HG03439 (cell line): ENCODE data around the gene RNU1-3.
"Not testable (repeated sequence)": the region's sequence is repeated elsewhere in the genome, so short reads cannot be mapped to it uniquely, and the experiment has no call there.

Source experiments
- ATAC-seq: cut with Tn5 transposase; IDR thresholded peaks from one replicate; pipeline ENCODE4 v1.9.1; 2021; ENCODE audit warnings: mild to moderate bottlenecking, moderate library complexity; ENCODE audit not compliant: unreplicated experiment

Gene RNU1-3

DNA sequence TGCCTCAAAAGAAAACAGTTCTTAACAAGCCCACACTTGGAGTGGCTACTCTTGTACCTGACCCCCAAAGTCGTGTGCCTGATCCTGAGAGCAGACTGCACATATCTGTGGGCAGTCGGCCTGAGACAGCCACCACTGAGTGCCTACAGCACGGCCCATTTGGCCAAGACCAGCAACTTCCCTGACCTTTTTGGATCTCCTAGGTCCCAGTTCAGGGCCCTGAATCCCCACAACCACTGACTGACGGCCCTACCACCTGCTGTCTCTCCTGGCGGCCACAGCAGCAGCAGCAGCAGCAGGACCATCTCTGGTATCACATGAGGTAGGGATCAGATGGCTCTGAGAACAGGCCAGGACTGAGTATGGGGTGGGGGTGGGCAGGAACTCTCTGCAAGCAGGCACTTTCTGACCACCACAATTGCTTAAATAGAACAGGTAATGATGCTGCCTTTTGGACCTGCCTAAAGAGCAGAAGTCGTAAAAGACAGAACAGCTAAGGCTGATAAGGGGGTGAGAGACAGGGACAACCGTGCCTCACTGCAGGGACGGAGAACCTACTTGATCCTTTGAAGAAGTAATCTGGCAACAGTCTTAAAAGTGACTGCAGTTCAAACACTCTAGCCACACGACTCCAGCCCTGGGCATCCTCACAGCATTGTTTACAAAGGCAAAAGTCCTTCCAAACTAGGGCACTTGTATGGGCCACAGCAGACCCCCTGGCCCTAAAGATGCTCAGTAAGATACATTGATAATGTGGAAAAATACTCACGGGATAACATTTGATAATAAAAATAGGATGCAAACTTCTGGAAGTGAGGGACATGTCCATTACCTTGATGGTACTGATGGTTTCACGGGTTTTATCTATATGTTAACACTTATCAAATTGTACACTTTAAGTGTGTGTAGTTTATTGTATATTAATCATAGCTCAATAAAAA is 27.4 kb downstream of the RNU1-3 start:
- not testable (repeated sequence) for ATAC-seq

DNA sequence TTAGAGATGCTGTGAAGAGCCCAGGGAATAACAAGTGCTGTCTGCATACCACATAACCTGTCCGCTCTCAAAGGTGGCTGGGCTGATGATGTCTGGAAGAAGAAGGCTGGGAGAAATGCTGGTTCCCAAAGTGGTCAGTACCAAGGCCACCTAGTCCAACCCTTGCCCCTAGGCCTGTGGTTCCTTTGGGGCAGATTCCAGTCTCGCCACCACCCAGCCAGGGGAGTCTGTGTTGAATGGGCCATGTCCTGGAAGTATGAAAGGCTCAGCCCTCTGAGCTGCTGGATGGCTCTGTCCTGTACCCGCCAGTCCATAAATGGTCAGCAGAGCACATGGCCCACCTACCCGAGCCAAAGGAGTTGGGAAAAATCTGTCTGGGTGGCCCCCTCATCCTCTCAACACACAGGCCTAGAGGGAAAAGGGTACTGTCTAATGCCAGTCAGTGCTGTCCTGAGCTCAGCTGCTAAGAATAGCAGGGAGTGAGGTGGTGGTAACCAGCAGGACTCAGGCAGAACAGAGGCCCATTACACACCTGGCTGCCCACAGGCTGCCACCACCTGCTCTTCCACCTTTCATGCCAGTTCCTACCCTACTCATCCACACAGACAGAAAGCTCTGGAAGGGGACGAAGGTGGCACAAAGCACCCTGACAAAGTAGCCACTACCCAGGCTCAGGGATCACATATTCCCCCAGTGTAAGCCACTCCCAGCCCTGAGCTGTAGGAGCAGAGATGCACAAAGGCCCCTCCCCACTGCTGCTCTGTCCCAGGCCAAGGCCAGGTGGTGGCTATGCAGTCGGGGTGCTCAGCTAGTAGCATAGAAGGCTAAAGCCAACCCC is 28.6 kb downstream of the RNU1-3 start:
- ATAC-seq, result not testable (repeated sequence)

DNA sequence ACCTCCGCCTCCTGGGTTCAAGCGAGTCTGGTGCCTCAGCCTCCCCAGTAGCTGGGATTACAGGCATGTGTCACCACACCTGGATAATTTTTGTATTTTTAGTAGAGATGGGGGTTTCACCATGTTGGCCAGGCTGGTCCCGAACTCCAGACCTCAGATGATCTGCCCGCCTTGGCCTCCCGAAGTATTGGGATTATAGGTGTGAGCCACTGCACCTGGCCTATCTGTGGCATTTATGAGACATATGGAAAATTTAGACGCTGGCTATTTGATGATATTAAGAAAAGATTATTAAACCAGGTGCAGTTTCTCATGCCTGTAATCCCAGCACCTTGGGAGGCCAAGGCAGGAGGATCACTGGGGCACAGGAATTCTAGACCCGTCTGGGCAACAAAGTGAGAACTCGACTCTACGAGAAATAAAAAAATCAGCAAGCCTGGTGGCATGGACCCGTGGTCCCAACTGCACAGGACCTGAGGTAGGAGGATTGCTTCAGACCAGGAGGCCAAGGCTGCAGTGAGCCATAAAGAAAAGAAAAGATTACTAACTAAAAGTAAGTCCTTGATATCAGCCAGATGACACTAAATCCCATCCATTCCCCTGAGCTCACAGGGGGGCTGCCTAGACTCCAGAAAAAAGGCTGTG is 30.1 kb downstream of the RNU1-3 start:
- not testable (repeated sequence) for ATAC-seq

DNA sequence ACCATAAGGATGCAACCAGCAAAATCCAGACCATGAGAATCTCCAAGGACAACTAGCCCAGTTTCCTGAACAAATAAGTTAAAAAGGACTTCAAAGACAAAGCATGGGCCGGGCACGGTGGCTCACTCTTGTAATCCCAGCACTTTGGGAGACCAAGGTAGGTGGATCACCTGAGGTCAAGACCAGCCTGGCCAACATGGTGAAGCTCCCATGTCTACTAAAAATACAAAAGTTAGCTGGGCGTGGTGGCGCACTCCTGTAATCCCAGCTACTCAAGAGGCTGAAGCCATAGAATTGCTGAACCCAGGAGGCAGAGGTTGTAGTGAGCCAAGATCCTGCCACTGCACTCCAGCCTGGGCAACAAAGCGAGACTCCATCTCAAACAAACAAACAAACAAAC is 30.8 kb downstream of the RNU1-3 start:
- not testable (repeated sequence) for ATAC-seq

DNA sequence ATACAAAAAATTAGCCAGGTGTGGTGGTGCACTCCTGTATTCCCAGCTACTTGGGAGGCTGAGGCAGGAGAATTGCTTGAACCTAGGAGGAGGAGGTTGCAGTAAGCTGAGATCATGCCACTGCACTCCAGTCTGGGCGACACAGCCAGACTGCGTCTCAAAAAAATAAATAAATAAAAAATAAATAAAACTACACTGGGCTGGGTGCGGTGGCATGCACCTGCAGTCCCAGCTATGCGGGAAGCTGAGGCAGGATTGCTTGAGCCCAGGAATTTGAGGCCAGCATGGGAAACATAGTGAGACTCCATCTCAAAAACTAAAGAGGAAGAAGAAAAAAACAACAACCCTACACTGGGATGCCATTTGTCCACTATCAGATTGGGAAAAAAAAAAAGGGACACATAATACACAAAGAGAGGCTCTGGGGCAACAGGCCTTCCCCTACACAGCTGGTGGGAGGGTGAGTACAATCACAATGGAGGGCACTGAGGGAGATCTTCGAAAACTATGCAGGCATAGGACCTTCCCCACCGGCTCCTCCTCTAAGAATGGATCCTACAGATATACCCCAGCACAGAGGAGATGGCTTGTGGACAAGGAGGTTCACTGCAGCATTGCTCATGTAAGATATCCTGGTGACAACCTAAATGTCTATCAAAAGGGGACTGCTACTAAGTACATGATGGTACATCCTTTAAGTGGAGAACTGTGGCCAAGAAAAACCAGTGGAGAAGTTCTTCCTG is 33.0 kb downstream of the RNU1-3 start:
- not testable (repeated sequence) for ATAC-seq

DNA sequence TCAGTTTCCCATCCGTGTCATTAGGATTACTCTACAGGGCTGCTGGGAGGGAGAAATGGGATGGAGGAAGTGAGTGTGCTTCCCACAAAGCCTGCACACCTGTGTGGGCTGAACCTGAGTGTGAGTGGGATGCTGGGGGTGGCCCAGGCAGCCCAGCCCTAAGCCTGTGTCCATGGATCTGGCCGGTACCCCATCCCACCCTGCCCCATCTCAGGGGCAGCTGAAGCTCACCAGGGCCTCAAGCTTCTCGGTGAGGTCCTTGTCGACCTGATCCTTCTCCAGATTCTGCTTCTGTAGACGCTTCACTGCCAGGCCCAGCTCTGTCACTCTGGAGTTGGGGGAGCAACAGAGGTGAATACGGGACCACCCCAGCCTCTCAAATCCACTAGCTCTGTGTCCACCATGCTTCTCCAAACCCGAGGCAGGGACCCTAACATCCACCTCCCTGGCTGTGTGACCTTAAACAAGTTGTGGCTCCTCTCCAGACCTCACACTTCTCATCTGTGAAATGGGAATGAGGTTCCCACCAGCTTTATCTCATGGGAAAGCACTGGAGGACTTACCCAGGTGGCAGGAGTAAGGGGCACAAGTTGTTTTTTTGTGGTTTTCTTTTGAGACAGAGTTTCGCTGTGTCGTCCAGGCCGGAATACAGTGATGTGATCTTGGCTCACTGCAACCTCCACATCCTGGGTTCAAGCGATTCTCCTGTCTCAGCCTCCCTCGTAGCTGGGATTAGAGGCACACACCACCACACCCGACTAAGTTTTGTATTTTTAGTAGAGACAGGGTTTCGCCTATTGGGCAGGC is 34.5 kb downstream of the RNU1-3 start:
- not testable (repeated sequence) for ATAC-seq

DNA sequence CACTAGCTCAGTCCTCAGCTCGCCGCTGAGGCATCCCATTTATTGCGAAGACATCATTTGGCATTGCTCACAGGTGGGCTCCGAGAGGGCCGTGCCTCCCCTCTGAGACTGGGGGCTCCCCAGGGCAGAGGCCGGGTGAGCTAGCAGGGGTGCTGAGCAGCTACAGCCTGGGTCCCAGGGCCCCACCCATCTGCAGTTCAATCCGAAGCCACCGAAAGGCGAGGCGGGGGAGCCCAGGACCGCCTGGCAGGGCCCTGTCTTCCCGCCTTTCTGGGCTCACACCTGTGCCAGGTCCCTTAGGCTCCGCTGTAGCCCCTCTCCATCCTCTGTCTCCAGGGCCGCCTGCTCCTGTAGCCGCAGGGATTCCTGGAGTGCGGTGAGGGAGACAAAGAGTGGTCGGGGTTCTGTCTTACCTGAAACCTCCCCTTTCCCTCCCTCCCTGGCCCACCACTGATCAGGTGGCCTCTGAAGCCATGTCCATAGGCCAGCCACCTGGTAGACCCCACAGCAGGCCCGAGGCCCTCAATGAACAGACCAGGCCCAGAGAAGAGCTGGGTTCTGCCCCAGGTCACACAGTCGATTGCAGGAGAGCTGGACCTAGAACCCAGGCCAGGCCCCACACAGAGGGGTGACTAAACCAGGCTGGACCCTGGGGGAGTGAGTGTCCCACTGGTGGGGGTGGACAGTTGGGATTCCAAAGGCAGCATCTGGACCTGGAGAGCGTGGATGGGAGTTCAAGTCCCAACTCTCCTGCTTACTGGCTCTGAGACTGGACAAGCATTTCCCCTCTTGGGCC is 35.3 kb downstream of the RNU1-3 start:
- no peak for ATAC-seq

DNA sequence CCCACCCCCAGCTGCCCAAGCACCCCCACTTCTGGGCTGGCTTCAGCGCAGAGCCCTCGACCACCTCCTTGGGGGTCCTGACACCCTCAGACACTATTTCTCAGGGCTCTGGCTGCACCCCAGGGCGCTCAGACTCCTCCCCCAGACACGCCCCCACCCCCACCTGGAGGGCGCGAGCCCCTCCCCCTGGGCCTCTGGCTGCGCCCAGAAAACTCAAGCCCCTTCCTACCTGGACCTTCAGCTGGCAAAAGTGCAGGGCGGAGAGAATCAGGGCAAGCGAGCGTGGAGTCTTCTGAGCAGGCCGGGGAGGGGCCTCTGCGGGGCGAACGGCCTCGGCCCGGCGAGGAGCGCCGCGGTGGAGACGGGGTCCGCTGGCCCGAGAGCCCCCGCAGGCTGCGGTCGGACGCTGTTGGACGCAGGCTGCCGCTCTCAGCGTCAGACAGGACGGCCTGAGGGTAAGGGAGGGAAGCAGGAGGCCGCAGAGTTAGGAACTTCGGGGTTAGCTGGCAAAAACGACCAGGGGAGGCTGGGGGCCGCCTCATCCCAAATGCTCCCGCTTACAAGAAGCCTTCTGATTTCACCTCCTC is 36.0 kb downstream of the RNU1-3 start:
- no peak for ATAC-seq

DNA sequence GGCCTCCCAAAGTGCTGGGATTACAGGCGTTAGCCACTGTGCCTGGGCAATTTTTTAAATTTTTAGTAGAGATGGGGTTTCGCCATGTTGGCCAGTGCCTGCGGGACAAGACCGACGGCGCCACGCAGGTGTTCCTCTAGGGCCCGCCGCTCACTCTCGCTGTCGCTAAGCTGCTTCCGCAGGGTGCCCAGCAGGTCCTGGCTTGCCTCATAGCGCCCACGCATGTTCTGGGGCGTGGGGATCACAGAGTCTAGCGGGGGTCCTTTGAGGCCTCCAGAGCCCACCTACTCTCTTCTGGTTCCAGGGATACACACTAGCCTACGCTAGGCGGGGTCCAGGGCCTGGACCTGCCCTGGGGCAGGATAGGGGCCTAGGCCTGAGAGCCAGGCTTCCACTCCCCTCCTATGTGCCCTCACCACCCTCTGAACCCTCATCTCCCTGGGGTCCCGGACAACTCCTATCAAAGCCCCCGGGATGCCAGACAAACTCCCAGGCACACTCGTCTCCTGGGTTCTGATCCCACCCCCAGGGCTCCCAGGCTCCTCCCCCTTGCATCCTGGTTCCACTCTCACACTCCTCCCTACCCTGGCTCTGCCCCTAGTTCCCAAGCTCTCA is 36.7 kb downstream of the RNU1-3 start:
- not testable (repeated sequence) for ATAC-seq

DNA sequence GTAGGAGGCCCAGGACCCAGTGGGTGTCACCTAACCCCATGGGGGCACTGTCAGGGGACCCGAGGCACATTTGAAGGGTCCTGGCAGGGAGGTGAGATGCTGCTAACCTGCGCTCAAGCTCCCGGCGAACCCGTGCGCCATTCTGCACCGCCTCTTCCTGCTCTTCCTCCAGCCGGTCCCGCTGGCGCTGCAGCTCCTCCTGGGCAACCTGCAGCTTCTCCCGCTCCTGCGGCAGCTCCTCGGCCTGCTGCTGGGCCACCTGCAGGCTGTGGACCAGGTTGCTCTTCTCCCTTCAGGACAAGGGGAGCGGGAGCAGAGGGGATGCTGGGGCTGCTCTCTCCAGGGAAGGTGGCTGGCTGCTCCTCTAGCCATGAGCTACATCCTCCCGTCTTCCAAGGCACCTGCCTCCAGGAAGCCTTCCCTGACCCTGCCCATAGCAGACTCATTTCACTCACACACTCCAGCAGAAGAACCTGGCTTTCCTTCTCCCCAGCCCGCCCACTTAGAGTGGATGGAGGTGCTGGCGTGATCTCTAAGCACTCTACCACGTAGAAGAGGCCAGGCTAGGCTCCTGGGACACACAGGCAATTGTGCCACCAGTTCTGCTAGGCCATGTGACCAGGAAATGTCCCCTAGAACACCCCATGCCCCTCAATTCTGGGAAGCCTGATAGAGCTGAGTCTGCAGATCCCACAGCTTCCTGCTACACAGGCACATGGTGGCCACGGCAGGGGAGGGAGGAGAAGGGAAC is 38.2 kb downstream of the RNU1-3 start:
- ATAC-seq, result no peak

DNA sequence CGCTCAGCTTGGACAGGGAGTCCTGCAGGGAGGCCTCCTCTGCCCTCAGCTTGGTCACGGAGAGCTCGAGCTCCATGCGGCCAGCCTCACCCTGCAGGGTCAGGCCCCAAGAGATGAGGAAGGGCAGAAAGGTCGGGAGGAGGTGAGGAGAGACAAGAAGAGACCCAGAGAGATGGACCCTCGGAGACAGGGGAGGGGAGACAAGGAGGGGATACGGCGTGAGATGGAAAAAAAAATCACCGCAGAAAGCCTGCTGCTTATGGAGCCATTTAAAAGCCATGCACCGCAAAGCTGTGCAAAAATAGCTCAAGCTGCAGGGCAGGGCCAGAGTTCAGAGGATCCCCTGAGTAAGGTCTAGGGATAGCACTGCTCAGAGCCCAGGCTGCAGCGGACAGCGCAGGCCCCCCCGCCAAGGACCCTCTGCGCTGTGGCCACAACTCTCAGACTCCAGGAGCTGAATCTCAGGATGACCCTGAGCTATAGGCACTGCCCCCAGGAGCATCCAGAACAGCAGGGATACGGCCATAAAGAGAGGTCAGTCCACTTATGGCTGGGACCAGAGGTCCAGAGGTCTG is 40.3 kb downstream of the RNU1-3 start:
- ATAC-seq, result not testable (repeated sequence)

DNA sequence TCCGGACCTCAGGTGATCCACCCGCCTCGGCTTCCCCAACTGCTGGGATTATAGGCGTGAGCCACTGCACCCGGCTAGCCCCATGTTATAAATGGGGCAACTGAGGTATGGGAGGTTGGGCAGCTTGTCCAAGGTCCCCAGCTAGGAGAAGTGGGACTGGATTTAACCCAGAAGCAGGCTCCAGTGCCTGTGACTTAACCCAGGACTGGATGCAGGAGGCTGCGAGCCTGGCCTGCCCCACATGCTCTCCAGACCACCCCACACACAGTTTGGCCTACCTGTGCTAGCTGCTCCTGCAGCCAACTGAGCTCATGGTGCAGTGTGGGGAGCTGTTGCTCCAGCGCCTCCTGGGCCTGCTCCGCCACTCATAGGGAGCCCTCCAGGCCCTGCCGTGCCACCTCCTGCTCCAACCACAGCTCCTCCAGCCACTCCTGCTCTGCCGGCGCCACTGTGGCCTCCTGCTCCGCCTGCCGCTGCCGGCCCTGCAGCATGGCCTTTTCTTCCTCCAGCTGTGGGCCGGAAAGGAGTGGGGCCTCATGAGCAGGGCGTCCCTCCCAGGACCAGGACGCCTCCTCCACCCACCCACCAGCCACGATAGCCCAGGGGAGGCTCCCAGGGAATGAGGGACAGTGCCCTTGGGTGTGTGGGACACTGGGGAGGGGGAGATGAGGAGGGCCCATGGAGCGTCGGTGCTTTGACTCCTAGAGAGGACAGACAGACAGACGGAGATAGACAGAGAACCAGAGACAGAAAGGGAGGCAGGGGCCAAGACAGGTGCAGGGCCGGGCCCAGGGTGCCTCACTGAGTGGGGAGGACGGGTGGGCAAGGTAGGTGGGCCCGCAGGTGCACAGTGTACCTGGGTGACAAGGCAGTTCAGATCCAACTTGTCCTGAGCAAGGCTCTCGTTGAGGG is 41.0 kb downstream of the RNU1-3 start:
- no peak for ATAC-seq

DNA sequence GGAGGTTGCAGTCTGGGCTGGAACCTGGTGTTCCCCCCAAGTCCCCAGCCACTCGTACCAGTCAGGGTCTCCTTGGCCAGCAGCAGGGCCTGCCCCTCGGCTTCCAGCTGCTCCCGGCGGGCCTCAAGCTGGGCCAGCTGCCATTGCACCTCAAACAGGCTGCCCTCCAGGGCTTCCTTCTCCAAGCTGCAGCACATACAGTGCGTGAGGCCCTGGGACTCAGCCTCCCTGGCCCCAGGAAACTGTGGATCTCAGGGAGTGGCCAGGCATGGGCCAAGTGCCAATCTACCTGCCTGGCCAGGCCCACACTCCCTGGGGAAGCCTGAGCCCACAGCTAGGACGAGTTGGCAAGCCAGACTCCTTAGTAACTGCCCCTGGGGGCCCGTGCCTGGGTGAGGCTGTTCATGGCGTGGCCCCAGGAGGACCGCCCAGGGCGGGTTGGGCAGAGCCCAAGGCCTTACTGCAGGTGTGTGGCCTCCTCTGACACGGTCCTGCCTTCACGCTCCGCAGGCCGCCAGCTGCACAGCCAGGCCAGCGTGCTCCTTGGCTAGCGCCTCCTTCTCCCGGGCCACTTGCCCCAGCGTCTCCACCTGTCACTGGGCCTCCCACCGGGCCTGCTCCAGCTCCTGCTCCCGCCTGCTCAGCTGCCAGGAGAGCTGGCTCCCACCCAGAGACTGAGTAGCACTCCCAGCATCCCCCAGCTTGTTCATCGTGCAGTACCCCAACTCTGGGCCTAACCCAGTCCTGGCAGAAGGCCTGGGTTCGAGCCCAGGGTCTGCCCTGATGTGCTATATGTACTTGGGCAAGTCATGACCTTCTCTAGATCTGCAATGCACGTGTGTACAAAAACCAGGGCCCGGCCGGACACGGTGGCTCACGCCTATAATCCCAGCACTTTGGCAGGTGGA is 42.7 kb downstream of the RNU1-3 start:
- ATAC-seq, result not testable (repeated sequence)

DNA sequence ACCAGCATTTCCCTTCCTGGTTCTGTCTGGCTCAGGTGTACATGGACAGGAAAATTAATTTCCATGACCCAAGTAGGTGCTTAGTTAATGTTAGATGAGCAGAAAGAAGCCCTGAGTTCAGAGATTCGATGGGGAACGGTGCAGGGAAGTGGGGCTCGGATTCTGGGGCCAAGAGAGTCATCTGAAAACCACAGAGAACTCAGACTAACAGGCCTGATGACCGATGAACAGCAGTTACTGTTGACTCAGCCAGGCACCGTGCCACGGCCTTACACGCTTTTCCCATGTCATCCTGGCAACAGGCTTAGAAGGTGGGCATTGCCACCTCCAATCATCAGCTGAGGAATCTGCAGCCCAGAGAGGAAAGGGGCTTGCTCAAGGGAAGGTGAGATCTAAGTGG is 43.4 kb downstream of the RNU1-3 start:
- ATAC-seq, result not testable (repeated sequence)
